ENCODE measurements around the gene CRTAP. TPM values are rescaled to one million over a fixed set of nuclear protein-coding genes. Genes with fewer than 3 reads are reported as not detected.

CRTAP gene
- total and polyA plus RNA-seq, 2 of the 13 experiments (the other 11 are each of a cell fraction or from before 2014, with no cell fraction given) = 54.2 to 119 TPM

GRCh38 chr3:33152363-33153360 is 38.8 kb downstream of the CRTAP start:
- DNase-seq (ENCODE audit: low spot score) (no peak), ATAC-seq (peak; percentile 38), FAIRE-seq (no peak)
- H3K4me2 ChIP-seq (ENCODE audit: low read depth, low read length) = no peak overlapping the region
- intact Hi-C loops (cut with micrococcal nuclease; ENCODE audit: unreplicated experiment) = no loop called here
- no peak overlapping the region for H2AFZ ChIP-seq (ENCODE audit: low read length)
- no peaks in the 10 kb centered on the region for H3K36me3 ChIP-seq (replicated peaks in 1 of 2; ENCODE audit: control insufficient read depth in 1 of 2, insufficient read depth in 2 of 2, low read length in 2 of 2)
- H3K9me3 ChIP-seq (ENCODE audit: low read length) = no peaks in the 10 kb centered on the region
- no peaks in the 10 kb centered on the region for H3K79me2 ChIP-seq (ENCODE audit: insufficient read depth, low read length)
- no peaks in the 10 kb centered on the region for H4K20me1 ChIP-seq (ENCODE audit: insufficient read depth, low read length)
- ChIA-PET CTCF (ENCODE audit: low intra/inter-chr PET ratio, low total read pairs) (no interaction called here), POLR2A (no interaction called here)
- TF ChIP-seq ATF7 (IDR thresholded peaks at IDR 0.05) (peak; percentile 51; the same call in 1 of the 2 replicates), ATF7 (CRISPR knock-in tag; IDR thresholded peaks at IDR 0.05) (no peak), THYN1 (CRISPR knock-in tag; IDR thresholded peaks at IDR 0.05; ENCODE audit: borderline replicate concordance, low read depth) (no peak), CREB1 (IDR thresholded peaks at IDR 0.05) (peak; percentile 54; the same call in 1 of the 2 replicates), CREB1 (CRISPR knock-in tag; IDR thresholded peaks at IDR 0.05) (no peak)
- no peaks in the 10 kb centered on the region for H3K4me1 ChIP-seq (ENCODE audit: insufficient read depth, low read length)
- no peak overlapping the region for H3K9ac ChIP-seq (ENCODE audit: insufficient read depth, low read depth, low read length)
- peaks cover 3 to 5% of the 10 kb centered on the region in 2 experiments; a peak in 2 of 5 replicates for H3K27me3 ChIP-seq (ENCODE audit: control insufficient read depth in 1 of 2, insufficient read depth in 2 of 2, low read length in 2 of 2)
- in situ Hi-C loops (cut with HindIII; ENCODE audit: extremely low pct_ligation_motif_present, low pct_unique_long_range_greater_than_20kb) = no loop called here
- BruUV-seq (replicated peaks) = no TSS peak
- 52% methylated on average over 14 of the region's 19 CpGs for WGBS (ENCODE audit: low lambda C conversion rate)
- H3K27ac ChIP-seq (ENCODE audit: extremely low read length, insufficient read depth, low read length) = no peak overlapping the region
- no peak overlapping the region for H3K4me3 ChIP-seq (replicated peaks in 1 of 3; ENCODE audit: insufficient read depth in 1 of 3, low read depth in 2 of 3, low read length in 3 of 3)

GRCh38 chr3:33153782-33154181 is 40.0 kb downstream of the CRTAP start:
- no peak overlapping the region for H3K9ac ChIP-seq (ENCODE audit: insufficient read depth, low read depth, low read length)
- in situ Hi-C loops (cut with HindIII; ENCODE audit: extremely low pct_ligation_motif_present, low pct_unique_long_range_greater_than_20kb) = no loop called here
- DNase-seq (ENCODE audit: low spot score) = no peak
- H3K79me2 ChIP-seq (ENCODE audit: insufficient read depth, low read length) = no peaks in the 10 kb centered on the region
- H3K27me3 ChIP-seq (ENCODE audit: control insufficient read depth in 1 of 2, insufficient read depth in 2 of 2, low read length in 2 of 2) = peaks cover 3 to 10% of the 10 kb centered on the region in 2 experiments; a peak in 3 of 5 replicates
- H3K4me1 ChIP-seq (ENCODE audit: insufficient read depth, low read length) = no peaks in the 10 kb centered on the region
- no peak overlapping the region for H3K4me2 ChIP-seq (ENCODE audit: low read depth, low read length)
- ChIA-PET CTCF (ENCODE audit: low intra/inter-chr PET ratio, low total read pairs) (no interaction called here), POLR2A (no interaction called here)
- H3K9me3 ChIP-seq (ENCODE audit: low read length) = no peaks in the 10 kb centered on the region
- intact Hi-C loops (cut with micrococcal nuclease; ENCODE audit: unreplicated experiment) = no loop called here
- BruUV-seq (replicated peaks) = no TSS peak
- 34% methylated on average over 4 of the region's 4 CpGs for WGBS (ENCODE audit: low lambda C conversion rate)
- H3K4me3 ChIP-seq (replicated peaks in 1 of 3; ENCODE audit: insufficient read depth in 1 of 3, low read depth in 2 of 3, low read length in 3 of 3) = no peak overlapping the region
- TF ChIP-seq ZNF746 (CRISPR knock-in tag; IDR thresholded peaks at IDR 0.05) (no peak), NCOA5 (CRISPR knock-in tag; IDR thresholded peaks at IDR 0.05) (no peak), ZNF652 (CRISPR knock-in tag; IDR thresholded peaks at IDR 0.05; ENCODE audit: borderline replicate concordance, low read depth) (no peak), MTF2 (CRISPR knock-in tag; IDR thresholded peaks at IDR 0.05; ENCODE audit: borderline replicate concordance) (no peak)
- H3K36me3 ChIP-seq (replicated peaks in 1 of 2; ENCODE audit: control insufficient read depth in 1 of 2, insufficient read depth in 2 of 2, low read length in 2 of 2) = no peaks in the 10 kb centered on the region
- H3K27ac ChIP-seq (ENCODE audit: extremely low read length, insufficient read depth, low read length) = no peak overlapping the region
- no peak for ATAC-seq
- H2AFZ ChIP-seq (ENCODE audit: low read length) = no peak overlapping the region
- no peak for FAIRE-seq
- no peaks in the 10 kb centered on the region for H4K20me1 ChIP-seq (ENCODE audit: insufficient read depth, low read length)

Measured in HepG2 (cell line).